ENCODE measurements around the gene PRDX3.
A peak's percentile ranks its signal among the peaks of the same experiment; 100 is the strongest.

- TF ChIP-seq CTCF (conservative IDR thresholded peaks at IDR 0.05; ENCODE audit: low read length) (peak; percentile 87), EZH2phosphoT487 (IDR thresholded peaks at IDR 0.05; ENCODE audit: borderline replicate concordance, low read depth, low read length) (no peak)
These were observed 19.8 kb upstream of the PRDX3 start for GRCh38 chr10:119198438-119198837.
